GM15510 (cell line): ENCODE measurements around the gene INSYN1.

ENCODE experiments used
- POLR2A ChIP-seq: IDR thresholded peaks from 3 replicates; pipeline ENCODE4 v1.6.1; 2011; ENCODE audit warnings: borderline replicate concordance; ENCODE audit not compliant: insufficient read length; ENCODE audit errors: extremely low read depth

Gene INSYN1

GRCh38 chr15:73753250-73754130, at the start of gene INSYN1:
INSYN1 (minus strand) TSS chr15:73753351; CDS start chr15:73751130, 2,221 bp downstream.
- no peak for TF ChIP-seq POLR2A

GRCh38 chr15:73802431-73803041, 49.4 kb upstream of the INSYN1 start:
- TF ChIP-seq POLR2A = no peak

DNA sequence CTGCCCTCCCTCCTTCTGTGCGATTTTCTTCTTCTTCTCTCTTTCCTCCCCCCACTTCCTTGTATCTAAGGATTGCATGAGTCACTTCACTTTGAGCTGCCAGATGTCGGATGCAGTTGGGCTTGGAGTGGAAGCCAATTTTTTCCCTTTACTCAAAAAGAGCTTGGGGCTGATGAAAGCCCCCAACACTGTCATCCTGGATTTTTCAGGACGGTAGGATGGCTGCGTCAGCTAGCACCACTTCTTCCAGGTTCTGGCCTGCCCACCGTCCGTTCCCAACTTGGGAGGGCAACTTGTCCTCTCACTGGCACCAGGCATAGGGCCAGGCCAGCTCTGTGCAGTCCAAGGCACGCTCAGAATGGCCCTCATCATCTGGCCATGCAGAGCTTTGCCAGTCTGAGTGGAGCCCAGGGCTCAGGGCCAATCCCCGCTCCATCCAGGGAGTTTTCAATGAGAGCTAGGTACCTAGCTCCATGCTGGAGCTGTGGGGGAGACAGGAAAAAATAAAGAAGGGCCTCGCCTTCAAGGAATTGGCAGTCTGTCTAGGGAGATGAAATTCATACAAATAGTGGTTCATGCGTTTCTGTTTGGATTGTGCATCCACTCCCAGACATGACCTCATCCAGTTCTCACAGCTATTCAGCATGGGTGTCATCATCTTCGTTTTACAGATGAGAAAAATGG, 47.7 kb upstream of the INSYN1 start:
- TF ChIP-seq POLR2A = no peak

DNA sequence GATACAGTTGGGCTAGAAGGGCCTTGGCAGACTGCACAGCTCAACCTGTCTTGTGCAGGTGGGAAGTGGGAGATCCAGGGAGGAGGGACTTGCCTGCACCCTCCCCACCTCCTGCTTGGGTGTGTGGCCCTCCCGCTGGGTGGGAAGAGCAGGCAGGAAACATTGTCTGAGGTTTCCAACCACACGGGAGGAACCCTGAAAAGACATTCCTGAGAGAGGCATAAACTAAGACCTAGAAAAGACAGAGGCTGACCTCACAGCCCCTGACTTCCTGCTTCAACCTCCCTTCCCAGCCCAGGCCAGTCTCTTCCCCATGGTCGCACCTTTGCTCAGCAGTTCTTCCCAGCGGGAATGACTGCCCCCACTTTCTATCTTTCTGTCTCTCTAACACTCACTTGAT, 46.3 kb upstream of the INSYN1 start:
- TF ChIP-seq POLR2A = no peak

DNA sequence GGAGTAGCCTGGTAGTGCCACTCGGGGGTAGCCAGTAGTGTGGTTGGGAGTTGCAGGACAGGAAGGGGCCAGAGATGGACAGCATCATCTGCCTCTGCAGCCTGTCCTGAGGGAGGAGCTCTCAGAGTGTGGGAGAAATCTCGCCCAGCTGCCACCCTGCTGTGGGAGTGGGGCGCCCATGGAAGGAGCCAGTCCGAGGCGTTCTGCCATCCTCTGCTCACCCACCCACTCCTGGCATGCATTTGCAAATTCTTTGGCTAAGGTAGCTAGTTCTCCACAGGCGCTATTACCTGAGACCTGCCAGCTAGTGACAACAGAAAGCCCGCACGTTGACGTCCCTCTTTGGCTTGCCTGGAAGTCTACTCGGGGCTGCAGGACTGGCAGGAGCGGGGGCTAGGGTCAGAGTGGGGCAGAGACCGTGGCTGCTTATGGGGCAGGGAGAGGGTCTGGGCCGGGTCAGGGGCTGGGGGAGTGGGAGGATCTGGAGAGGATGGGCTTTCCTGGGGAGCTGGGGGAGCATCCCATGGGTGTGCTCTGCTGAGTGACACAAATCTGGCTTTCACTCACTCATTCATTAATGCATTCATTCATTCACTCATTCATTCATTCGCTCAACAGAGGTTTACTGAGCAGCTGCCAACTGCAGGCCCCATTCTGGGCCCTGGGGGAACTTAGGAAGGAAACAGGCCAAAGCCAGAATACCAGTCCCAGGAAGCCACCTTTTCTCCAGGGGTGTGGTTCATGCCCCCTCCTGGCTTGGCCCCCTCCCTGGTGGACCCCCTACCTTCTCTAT, 44.4 kb upstream of the INSYN1 start:
- TF ChIP-seq POLR2A = no peak

GRCh38 chr15:73796331-73796831, 43.2 kb upstream of the INSYN1 start:
- TF ChIP-seq POLR2A = no peak

- TF ChIP-seq POLR2A = no peak
Measured at GRCh38 chr15:73794443-73795133, 41.4 kb upstream of the INSYN1 start.

- TF ChIP-seq POLR2A = no peak
Measured at GRCh38 chr15:73792415-73792814, 39.3 kb upstream of the INSYN1 start.

DNA sequence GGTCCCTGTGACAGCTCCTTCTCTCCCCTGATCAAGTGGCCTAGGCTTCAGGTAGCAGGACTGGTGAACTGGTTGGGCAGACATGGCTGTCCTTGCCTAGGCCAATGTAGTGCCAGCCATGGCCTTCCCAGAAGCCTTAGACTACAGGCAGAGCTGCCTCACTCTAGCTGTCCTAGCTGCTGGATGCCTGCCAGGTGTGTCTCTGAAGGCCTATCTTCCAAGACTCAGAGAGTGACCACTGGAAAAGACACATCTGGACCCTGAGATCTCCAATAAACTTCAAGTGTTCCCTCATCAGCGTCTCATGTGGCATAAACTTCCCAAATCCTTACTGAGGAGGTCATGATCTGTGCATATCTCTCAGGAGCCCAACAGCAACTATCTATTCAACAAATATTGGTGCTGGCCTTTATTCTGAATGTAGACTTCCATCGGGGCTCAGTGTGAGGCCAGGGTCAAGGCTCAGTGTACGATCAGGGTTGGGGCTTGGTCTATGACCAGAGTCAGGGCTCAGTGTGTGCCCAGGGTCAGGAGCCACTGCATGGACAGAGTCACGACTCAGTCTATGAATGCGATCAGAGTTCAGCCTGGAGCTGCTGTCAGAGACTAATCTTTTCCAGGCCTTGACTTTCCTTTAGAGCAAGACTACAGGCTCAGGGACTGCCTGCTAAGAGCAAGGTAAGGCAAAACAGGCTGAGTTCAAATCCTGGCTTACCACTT, 36.5 kb upstream of the INSYN1 start:
- TF ChIP-seq POLR2A = no peak

DNA sequence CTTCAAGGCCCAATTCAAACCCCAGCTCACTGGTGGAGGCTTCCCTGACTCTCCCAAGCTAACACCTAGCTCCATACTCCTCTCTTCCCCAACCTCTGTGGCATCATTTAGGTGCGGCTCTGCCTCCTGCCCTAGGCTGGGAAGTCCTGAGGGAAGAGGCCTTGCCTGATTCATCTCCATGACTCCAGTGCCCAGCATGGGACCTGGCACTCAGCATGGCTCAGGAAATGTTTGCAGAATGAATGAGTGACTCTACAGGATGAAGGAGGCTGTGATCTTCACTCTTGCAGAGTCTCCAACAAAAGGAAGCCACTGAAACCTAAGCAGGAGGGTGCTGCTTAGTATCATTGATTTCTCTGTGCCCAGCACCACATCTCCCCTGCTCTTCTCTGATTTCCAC, 34.5 kb upstream of the INSYN1 start:
- no peak for TF ChIP-seq POLR2A

- TF ChIP-seq POLR2A = no peak
Measured at GRCh38 chr15:73786538-73786937, 33.4 kb upstream of the INSYN1 start.

DNA sequence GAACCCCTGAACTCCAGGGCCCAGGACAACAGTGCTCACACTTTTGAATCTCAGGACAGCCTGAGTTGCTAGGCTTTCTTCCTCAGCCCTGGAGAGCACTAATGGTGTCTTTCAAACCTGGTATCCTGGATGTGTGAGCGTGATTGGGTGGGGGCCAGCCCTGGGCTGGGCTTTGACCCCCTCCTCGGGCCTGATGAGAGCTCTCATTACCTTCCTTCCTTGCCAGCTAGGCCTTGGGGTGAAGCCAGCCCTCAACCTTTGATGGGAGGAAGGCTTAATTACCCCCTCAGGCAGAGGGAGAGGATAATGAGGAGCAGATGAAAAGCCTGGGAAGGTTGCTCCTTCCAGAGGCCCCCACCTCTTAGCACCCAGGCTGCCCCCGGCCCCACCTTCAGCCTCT, 31.1 kb upstream of the INSYN1 start:
- no peak for TF ChIP-seq POLR2A

- TF ChIP-seq POLR2A = no peak
Measured at GRCh38 chr15:73782344-73782959, 29.3 kb upstream of the INSYN1 start.

- no peak for TF ChIP-seq POLR2A
Measured at GRCh38 chr15:73781038-73781925, 28.1 kb upstream of the INSYN1 start.
